ENCODE results near the gene TRPM3.

- TF ChIP-seq ZNF24 (tag by site-specific recombination; IDR thresholded peaks at IDR 0.05): no peak
- TF ChIP-seq, protein P1, sequence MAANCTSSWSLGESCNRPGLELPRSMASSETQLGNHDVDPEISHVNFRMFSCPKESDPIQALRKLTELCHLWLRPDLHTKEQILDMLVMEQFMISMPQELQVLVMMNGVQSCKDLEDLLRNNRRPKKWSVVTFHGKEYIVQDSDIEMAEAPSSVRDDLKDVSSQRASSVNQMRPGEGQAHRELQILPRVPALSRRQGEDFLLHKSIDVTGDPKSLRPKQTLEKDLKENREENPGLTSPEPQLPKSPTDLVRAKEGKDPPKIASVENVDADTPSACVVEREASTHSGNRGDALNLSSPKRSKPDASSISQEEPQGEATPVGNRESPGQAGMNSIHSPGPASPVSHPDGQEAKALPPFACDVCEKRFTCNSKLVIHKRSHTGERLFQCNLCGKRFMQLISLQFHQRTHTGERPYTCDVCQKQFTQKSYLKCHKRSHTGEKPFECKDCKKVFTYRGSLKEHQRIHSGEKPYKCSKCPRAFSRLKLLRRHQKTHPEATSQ (tag by site-specific recombination; IDR thresholded peaks at IDR 0.05): no peak
- TF ChIP-seq ZNF626 (tag by site-specific recombination; IDR thresholded peaks at IDR 0.05): no peak
- TF ChIP-seq ZNF560 (tag by site-specific recombination; IDR thresholded peaks at IDR 0.05; ENCODE audit: borderline replicate concordance): no peak
- no peak for TF ChIP-seq ZNF830 (tag by site-specific recombination; IDR thresholded peaks at IDR 0.05; ENCODE audit: low read depth)
- TF ChIP-seq, protein P2, sequence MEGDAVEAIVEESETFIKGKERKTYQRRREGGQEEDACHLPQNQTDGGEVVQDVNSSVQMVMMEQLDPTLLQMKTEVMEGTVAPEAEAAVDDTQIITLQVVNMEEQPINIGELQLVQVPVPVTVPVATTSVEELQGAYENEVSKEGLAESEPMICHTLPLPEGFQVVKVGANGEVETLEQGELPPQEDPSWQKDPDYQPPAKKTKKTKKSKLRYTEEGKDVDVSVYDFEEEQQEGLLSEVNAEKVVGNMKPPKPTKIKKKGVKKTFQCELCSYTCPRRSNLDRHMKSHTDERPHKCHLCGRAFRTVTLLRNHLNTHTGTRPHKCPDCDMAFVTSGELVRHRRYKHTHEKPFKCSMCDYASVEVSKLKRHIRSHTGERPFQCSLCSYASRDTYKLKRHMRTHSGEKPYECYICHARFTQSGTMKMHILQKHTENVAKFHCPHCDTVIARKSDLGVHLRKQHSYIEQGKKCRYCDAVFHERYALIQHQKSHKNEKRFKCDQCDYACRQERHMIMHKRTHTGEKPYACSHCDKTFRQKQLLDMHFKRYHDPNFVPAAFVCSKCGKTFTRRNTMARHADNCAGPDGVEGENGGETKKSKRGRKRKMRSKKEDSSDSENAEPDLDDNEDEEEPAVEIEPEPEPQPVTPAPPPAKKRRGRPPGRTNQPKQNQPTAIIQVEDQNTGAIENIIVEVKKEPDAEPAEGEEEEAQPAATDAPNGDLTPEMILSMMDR (tag by site-specific recombination; IDR thresholded peaks at IDR 0.05): no peak
- TF ChIP-seq ZFP41 (tag by site-specific recombination; IDR thresholded peaks at IDR 0.05; ENCODE audit: borderline replicate concordance): no peak
- no peak for TF ChIP-seq ZNF433 (tag by site-specific recombination; IDR thresholded peaks at IDR 0.05; ENCODE audit: low read depth)
- TF ChIP-seq, protein P3, sequence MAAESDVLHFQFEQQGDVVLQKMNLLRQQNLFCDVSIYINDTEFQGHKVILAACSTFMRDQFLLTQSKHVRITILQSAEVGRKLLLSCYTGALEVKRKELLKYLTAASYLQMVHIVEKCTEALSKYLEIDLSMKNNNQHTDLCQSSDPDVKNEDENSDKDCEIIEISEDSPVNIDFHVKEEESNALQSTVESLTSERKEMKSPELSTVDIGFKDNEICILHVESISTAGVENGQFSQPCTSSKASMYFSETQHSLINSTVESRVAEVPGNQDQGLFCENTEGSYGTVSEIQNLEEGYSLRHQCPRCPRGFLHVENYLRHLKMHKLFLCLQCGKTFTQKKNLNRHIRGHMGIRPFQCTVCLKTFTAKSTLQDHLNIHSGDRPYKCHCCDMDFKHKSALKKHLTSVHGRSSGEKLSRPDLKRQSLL (tag by site-specific recombination; IDR thresholded peaks at IDR 0.05): no peak
- TF ChIP-seq, protein P4, sequence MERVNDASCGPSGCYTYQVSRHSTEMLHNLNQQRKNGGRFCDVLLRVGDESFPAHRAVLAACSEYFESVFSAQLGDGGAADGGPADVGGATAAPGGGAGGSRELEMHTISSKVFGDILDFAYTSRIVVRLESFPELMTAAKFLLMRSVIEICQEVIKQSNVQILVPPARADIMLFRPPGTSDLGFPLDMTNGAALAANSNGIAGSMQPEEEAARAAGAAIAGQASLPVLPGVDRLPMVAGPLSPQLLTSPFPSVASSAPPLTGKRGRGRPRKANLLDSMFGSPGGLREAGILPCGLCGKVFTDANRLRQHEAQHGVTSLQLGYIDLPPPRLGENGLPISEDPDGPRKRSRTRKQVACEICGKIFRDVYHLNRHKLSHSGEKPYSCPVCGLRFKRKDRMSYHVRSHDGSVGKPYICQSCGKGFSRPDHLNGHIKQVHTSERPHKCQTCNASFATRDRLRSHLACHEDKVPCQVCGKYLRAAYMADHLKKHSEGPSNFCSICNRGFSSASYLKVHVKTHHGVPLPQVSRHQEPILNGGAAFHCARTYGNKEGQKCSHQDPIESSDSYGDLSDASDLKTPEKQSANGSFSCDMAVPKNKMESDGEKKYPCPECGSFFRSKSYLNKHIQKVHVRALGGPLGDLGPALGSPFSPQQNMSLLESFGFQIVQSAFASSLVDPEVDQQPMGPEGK (tag by site-specific recombination; IDR thresholded peaks at IDR 0.05): no peak
- no peak for TF ChIP-seq ZNF121 (tag by site-specific recombination; IDR thresholded peaks at IDR 0.05)
- TF ChIP-seq, protein P5, sequence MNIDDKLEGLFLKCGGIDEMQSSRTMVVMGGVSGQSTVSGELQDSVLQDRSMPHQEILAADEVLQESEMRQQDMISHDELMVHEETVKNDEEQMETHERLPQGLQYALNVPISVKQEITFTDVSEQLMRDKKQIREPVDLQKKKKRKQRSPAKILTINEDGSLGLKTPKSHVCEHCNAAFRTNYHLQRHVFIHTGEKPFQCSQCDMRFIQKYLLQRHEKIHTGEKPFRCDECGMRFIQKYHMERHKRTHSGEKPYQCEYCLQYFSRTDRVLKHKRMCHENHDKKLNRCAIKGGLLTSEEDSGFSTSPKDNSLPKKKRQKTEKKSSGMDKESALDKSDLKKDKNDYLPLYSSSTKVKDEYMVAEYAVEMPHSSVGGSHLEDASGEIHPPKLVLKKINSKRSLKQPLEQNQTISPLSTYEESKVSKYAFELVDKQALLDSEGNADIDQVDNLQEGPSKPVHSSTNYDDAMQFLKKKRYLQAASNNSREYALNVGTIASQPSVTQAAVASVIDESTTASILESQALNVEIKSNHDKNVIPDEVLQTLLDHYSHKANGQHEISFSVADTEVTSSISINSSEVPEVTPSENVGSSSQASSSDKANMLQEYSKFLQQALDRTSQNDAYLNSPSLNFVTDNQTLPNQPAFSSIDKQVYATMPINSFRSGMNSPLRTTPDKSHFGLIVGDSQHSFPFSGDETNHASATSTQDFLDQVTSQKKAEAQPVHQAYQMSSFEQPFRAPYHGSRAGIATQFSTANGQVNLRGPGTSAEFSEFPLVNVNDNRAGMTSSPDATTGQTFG (tag by site-specific recombination; IDR thresholded peaks at IDR 0.05; ENCODE audit: borderline replicate concordance): no peak
- no peak for TF ChIP-seq ZNF529 (tag by site-specific recombination; IDR thresholded peaks at IDR 0.05; ENCODE audit: insufficient replicate concordance)
Observed at GRCh38 chr9:70772601-70773000, 348.8 kb downstream of the TRPM3 start.
